Adipose tissue (tissue), 3 donors: Measurements from ENCODE around the gene PPIF. TPM values are rescaled to one million over a fixed set of nuclear protein-coding genes. Genes with fewer than 3 reads are reported as not detected.

ENCODE experiments used
- H3K27ac ChIP-seq: one replicate; pipeline ENCODE4 v1.5.1; 2013; ENCODE audit warnings: low read depth, low read length
- WGBS, 3 donors: extraction: QIAGEN DNeasy Blood & Tissue Kit; methylation state at CpG; one replicate each; pipeline ENCODE4 v1.1.7; 2013; 5-methylcytosine and 5-hydroxymethylcytosine counted together
- polyA plus RNA-seq, 3 donors: library from polyadenylated mRNA; stranded (reverse); fragments of 200-250 nt; gene quantifications; one replicate each; pipeline ENCODE4 v1.2.3, GENCODE V29; 2013
- donor health status: healthy with polysubstance abuse.
- donor health status: Bipolar disorder and iron deficiency.
- donor health status: healthy.

The PPIF gene
- polyA plus RNA-seq, 3 donors, result 36.1 to 173 (median 64.0) TPM

GRCh38 chr10:79390551-79391229 is 43.4 kb downstream of the PPIF start:
- no peak overlapping the region for H3K27ac ChIP-seq
- WGBS, 3 donors, result 43 to 64% (median 53%) methylated on average over 14 to 16 of the region's 16 CpGs

GRCh38 chr10:79391231-79392019 is 44.2 kb downstream of the PPIF start:
- H3K27ac ChIP-seq, result peak overlapping the region; percentile 43
- WGBS, 3 donors, result 73 to 86% (median 80%) methylated on average over 12 of the region's 12 CpGs

DNA sequence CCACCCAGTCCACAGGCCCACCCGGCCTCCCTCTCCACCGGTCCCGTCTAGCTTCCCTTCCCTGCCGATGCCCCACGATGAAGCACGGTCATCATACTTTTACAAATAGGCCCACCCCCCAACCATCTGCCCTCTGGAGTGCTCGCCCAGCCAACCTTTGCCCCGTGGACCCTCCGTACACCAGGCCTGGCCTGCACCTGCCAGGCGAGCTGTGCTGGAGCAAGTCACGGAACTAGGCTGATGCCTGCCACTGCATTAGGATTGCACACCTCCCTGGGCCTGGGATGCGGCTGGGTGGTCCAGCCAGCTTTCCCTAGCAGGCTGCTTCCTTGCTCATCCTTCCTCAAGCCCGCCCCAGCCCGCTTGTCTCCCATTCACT is 44.7 kb downstream of the PPIF start:
- H3K27ac ChIP-seq, result no peak overlapping the region
- WGBS, 3 donors, result 84 to 93% (median 89%) methylated on average over 14 of the region's 14 CpGs

- 80 to 92% (median 81%) methylated on average over 6 of the region's 6 CpGs for WGBS, 3 donors
- H3K27ac ChIP-seq, result no peak overlapping the region
Observed at GRCh38 chr10:79392506-79393176, 45.4 kb downstream of the PPIF start.

DNA sequence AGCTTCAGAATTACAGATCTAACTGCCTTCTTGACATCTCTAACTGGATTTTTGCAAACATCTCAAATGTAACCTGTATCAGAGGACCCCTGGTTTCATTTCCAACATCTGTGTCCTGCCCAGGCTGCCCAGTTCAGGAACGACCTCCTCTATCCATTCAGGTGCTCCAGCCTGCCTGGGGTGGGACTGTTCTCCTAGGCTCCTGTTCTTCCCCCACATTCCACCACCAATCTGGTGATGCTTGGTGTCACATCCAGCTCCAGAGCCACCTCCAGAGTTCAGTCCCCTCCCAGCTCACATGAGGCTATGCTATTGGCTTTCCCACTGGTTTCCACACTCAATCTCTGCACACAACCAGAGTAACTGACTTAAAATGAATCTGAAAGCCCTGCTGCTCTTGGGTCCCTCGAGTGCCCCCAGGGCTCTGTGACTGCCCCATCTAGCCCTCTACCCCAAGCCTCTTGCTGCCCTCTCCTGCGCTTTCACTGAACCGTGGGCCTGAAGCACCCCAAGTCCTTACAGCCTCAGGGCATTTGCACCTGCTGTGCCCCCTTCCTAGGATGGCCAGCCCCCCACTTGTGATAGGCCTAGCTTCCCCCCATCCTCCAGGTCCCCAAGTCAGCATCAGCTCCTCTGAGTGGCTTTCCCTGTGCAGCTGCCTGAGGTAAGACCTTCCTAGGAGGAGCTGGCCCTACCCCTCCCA is 46.1 kb downstream of the PPIF start:
- WGBS, 3 donors, result 93 to 96% (median 96%) methylated on average over 4 of the region's 4 CpGs
- H3K27ac ChIP-seq, result no peak overlapping the region

DNA sequence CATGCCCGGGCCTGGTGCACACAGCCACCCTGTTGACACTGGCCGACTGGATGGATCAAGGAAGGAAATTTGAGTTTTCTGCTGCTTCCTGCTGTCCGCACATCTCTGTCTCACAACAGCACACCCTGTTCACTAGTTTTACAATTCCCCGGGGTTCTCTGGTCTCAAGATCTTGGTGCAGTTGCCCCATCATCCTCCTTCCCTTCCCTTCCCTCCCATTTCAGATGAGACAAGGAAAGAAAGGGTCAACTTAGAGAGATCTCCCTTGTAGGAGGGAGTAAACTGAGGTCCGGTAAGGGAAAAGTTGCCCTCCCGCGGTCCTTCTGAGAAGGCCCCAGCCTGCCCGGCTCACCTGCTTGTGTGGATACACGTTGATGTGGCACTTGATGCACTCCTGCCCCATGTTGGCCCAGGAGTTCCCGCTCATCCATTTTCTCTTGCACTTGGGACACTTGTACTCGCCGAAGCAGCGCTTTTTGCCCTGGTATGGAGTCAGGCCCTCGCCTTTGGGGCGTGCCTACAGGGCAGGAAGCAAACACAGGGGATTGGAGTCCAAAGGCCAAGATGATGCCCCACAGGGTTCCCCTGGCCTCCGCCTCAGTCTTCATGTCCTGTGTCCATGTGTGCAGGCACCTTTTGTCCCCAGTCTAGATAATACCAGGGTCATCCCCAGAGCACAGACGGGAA is 46.8 kb downstream of the PPIF start:
- no peak overlapping the region for H3K27ac ChIP-seq
- 92 to 96% (median 94%) methylated on average over 17 of the region's 17 CpGs for WGBS, 3 donors

DNA sequence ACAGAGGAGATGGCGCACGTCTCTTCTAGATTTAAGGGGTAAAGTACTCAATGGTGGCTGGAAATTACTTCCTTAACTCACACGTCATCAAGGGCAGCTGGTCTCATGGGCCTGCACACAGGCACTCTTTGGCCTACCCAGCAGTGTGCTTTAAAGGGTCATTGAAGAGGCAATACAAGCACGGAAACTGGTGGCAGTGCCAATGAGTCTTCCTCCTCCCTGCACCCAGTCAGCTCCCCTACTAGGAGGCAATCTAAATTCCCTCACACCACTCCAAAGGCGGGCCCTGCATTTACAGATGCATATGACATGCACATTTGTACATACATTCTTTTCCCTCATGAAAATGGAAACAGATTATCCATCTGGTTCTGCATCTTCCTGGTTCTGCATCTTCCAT is 47.4 kb downstream of the PPIF start:
- 89 to 94% (median 91%) methylated on average over 5 of the region's 5 CpGs for WGBS, 3 donors

GRCh38 chr10:79396520-79396919 is 49.3 kb downstream of the PPIF start:
- WGBS, 3 donors, result 87 to 93% (median 89%) methylated on average over 5 of the region's 5 CpGs
- no peak overlapping the region for H3K27ac ChIP-seq

More for the DNA sequence above, 47.4 kb downstream of the PPIF start:
- H3K27ac ChIP-seq, result no peak overlapping the region

DNA sequence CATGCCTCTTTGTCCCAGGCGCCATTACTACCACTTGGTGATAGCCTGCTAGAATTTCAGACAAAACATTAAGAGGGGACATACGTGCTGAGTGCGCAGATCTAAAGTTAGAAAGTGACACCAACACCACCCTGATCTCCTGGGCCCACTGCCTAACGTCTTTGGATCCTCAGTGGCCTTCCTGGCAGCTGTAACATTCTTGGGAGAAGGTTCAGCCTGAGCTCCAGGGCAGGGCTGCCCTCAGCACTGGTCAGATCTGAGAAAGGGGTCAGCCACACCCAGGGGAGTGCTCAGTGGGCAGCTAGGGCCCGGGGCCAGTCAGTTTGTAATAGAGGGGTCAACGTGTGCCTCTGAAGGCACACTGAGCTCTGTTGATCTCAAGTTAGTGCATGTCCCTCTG is 49.8 kb downstream of the PPIF start:
- WGBS, 3 donors, result 70 to 78% (median 74%) methylated on average over 6 of the region's 6 CpGs

GRCh38 chr10:79397575-79398303 is 50.5 kb downstream of the PPIF start:
- WGBS, 3 donors, result 52 to 77% (median 57%) methylated on average over 17 of the region's 17 CpGs
- no peak overlapping the region for H3K27ac ChIP-seq

More for the DNA sequence above, 49.8 kb downstream of the PPIF start:
- no peak overlapping the region for H3K27ac ChIP-seq

- WGBS, 3 donors, result 78 to 91% (median 88%) methylated on average over 4 of the region's 4 CpGs
- H3K27ac ChIP-seq, result no peak overlapping the region
Observed at GRCh38 chr10:79398642-79399041, 51.4 kb downstream of the PPIF start.

- H3K27ac ChIP-seq, result no peak overlapping the region
- 16 to 39% (median 21%) methylated on average over 15 of the region's 15 CpGs for WGBS, 3 donors
Observed at GRCh38 chr10:79399223-79399831, 52.1 kb downstream of the PPIF start.

- no peak overlapping the region for H3K27ac ChIP-seq
- WGBS, 3 donors, result 56 to 74% (median 68%) methylated on average over 11 of the region's 11 CpGs
Observed at GRCh38 chr10:79400146-79401004, 53.1 kb downstream of the PPIF start.

- no peak overlapping the region for H3K27ac ChIP-seq
- 56 to 70% (median 60%) methylated on average over 22 to 23 of the region's 23 CpGs for WGBS, 3 donors
Observed at GRCh38 chr10:79401015-79401921, 54.0 kb downstream of the PPIF start.

- peak overlapping the region; percentile 22 for H3K27ac ChIP-seq
Observed at GRCh38 chr10:79402625-79402946, 55.3 kb downstream of the PPIF start.

More at GRCh38 chr10:79402625-79402946, 55.3 kb downstream of the PPIF start:
- 94 to 96% (median 95%) methylated on average over 7 of the region's 7 CpGs for WGBS, 3 donors
